Spleen (tissue), 11 donors: Measurements from ENCODE around the gene MED1. TPM values are rescaled to one million over a fixed set of nuclear protein-coding genes. Genes with fewer than 3 reads are reported as not detected.

Source experiments
- DNase-seq: peaks from one replicate; pipeline ENCODE4 v3.0.0-alpha.2; 2020
- H3K27ac ChIP-seq, 8 donors: fragments of 200-600 bp; sonication (generic) in 7 of 8; 1 replicate in 4 of 8; 2 replicates in 4 of 8; pipeline versions ENCODE4 v1.5.0 to v1.8.0; 2016 to 2021; ENCODE audit warnings: inconsistent platforms in 4 of 8, mild to moderate bottlenecking in 4 of 8, moderate library complexity in 1 of 8
- H3K27me3 ChIP-seq, 7 donors: fragments of 200-600 bp; sonication (generic) in 6 of 7; replicated peaks in 1 of 7; 1 replicate in 4 of 7; 2 replicates in 3 of 7; pipeline versions ENCODE4 v1.5.0 to v1.8.0; 2016 to 2021; ENCODE audit warnings: inconsistent platforms in 3 of 7, mild to moderate bottlenecking in 1 of 7
- H3K36me3 ChIP-seq, 6 donors: fragments of 200-600 bp; sonication (generic) in 5 of 6; 1 replicate in 4 of 6; 2 replicates in 2 of 6; pipeline versions ENCODE4 v1.5.0 to v1.8.0; 2016 to 2021; ENCODE audit warnings: inconsistent platforms in 2 of 6
- H3K4me1 ChIP-seq, 6 donors: fragments of 200-600 bp; sonication (generic) in 5 of 6; 1 replicate in 3 of 6; 2 replicates in 3 of 6; pipeline versions ENCODE4 v1.5.0 to v1.8.0; 2016 to 2021; ENCODE audit warnings: inconsistent platforms in 3 of 6
- H3K4me3 ChIP-seq, 8 donors: fragments of 200-600 bp; sonication (generic) in 7 of 8; 1 replicate in 4 of 8; 2 replicates in 4 of 8; pipeline versions ENCODE4 v1.5.0 to v1.8.0; 2016 to 2021; ENCODE audit warnings: inconsistent platforms in 4 of 8, mild to moderate bottlenecking in 4 of 8, moderate library complexity in 2 of 8
- H3K9me3 ChIP-seq, 8 donors: fragments of 200-600 bp; sonication (generic) in 7 of 8; 1 replicate in 4 of 8; 2 replicates in 4 of 8; pipeline versions ENCODE4 v1.5.0 to v1.8.0; 2016 to 2021; ENCODE audit warnings: inconsistent platforms in 4 of 8
- CTCF ChIP-seq, 11 experiments: fragments of 200-600 bp in 7 of 11; fragments of 450-650 bp in 4 of 11; sonication (generic) in 4 of 11; IDR thresholded peaks in 8 of 11; conservative IDR thresholded peaks in 3 of 11; 1 replicate in 7 of 11; 2 replicates in 4 of 11; pipeline versions ENCODE4 v1.4.0 to v1.8.0; 2016 to 2021; ENCODE audit warnings: antibody characterized with exemption in 11 of 11, inconsistent platforms in 4 of 11, mild to moderate bottlenecking in 1 of 11
- POLR2A ChIP-seq, 3 donors: fragments of 450-650 bp; IDR thresholded peaks; one replicate each; pipeline ENCODE4 v1.5.1; 2017; ENCODE audit warnings: antibody characterized with exemption in 3 of 3, mild to moderate bottlenecking in 1 of 3
- POLR2AphosphoS5 ChIP-seq, 3 donors: sonication (generic); formaldehyde crosslinking; IDR thresholded peaks; one replicate each; pipeline ENCODE4 v1.5.1; 2017; ENCODE audit warnings: antibody characterized with exemption in 3 of 3
- WGBS, 5 donors: extraction: QIAGEN DNeasy Blood & Tissue Kit in 3 of 5; methylation state at CpG; one replicate each; pipeline versions ENCODE4 v1.1.5 to v1.1.7; 2013 to 2018; 5-methylcytosine and 5-hydroxymethylcytosine counted together
- intact Hi-C: fragments of 100-400 bp; cut with DNase I; formaldehyde crosslinking; loops from one replicate; pipeline ENCODE4 v1.15.0; 2023; ENCODE audit warnings: low total_unique reads
- polyA plus RNA-seq, 3 donors: library from polyadenylated mRNA; stranded (reverse); fragments of 200-250 nt; gene quantifications; one replicate each; pipeline ENCODE4 v1.2.1, GENCODE V29; 2013
- total RNA-seq, 7 donors: library from RNA; depleted of rRNA in 3 of 7; stranded (reverse); fragments of >200 nt in 3 of 7; fragmentation: NEBNext Ultra II Directional in 4 of 7; extraction: Animal tissue kit (Norgen Biotek cat#: 25700) in 4 of 7; gene quantifications; one replicate each; pipeline versions ENCODE4 v1.1.0 to v1.2.1, GENCODE V29; 2016 to 2021
- donor health status: healthy with polysubstance abuse.
- donor health status: DM: no; HTN: no; CAD: no; lungs with moderate emphysema.
- donor health status: DM: no; HTN: no; CAD: no.
- donor health status: Bipolar disorder and iron deficiency.
- donor health status: healthy.
- donor health status: DM: no; HTN: no; CAD: no.
- donor health status: DM: yes; HTN: yes; CAD: no.

Gene MED1
- total and polyA plus RNA-seq, 10 donors: 4.4 to 43.9 (median 35.3) TPM

GRCh38 chr17:39429600-39429999 lies 21.5 kb downstream of the MED1 start:
- intact Hi-C loops: no loop called here
- TF ChIP-seq POLR2AphosphoS5 (IDR thresholded peaks at IDR 0.05): no peak
- TF ChIP-seq POLR2A (IDR thresholded peaks at IDR 0.05): no peak
- no peak for TF ChIP-seq CTCF (IDR thresholded peaks at IDR 0.05 in 8 of 11, conservative IDR thresholded peaks at IDR 0.05 in 3 of 11)
- Histone ChIP-seq H3K36me3 (peaks cover 7 to 100% (median 97%) of the 10 kb centered on the region in 6 donors), H3K4me3 (no peak overlapping the region), H3K27me3 (no peaks in the 10 kb centered on the region), H3K4me1 (no peaks in the 10 kb centered on the region), H3K9me3 (no peaks in the 10 kb centered on the region), H3K27ac (no peak overlapping the region)
- no peak for DNase-seq
- 96 to 100% (median 98%) methylated on average over 4 of the region's 4 CpGs for WGBS, 5 donors

GRCh38 chr17:39416141-39416540 lies 34.9 kb downstream of the MED1 start:
- Histone ChIP-seq H3K36me3 (peaks cover 3 to 100% (median 96%) of the 10 kb centered on the region in 6 donors), H3K4me3 (no peak overlapping the region), H3K9me3 (no peaks in the 10 kb centered on the region), H3K27me3 (no peaks in the 10 kb centered on the region), H3K27ac (no peak overlapping the region), H3K4me1 (no peaks in the 10 kb centered on the region)
- DNase-seq: no peak
- 91 to 100% (median 97%) methylated on average over 1 of the region's 1 CpG for WGBS, 5 donors
- no peak for TF ChIP-seq CTCF (IDR thresholded peaks at IDR 0.05 in 8 of 11, conservative IDR thresholded peaks at IDR 0.05 in 3 of 11)
- intact Hi-C loops: no loop called here

- no peak overlapping the region for H3K4me3 ChIP-seq
- no peak overlapping the region for H3K27ac ChIP-seq
- no peaks in the 10 kb centered on the region for H3K27me3 ChIP-seq
- 95 to 99% (median 96%) methylated on average over 13 of the region's 13 CpGs for WGBS, 5 donors
- no peaks in the 10 kb centered on the region for H3K4me1 ChIP-seq
- peaks cover 3 to 100% (median 90%) of the 10 kb centered on the region in 6 donors for H3K36me3 ChIP-seq
- H3K9me3 ChIP-seq: no peaks in the 10 kb centered on the region
- intact Hi-C loops: no loop called here
- DNase-seq: peak; percentile 20
- TF ChIP-seq POLR2AphosphoS5 (IDR thresholded peaks at IDR 0.05) (no peak), POLR2A (IDR thresholded peaks at IDR 0.05) (no peak), CTCF (IDR thresholded peaks at IDR 0.05 in 8 of 11, conservative IDR thresholded peaks at IDR 0.05 in 3 of 11) (no peak)
Observed at GRCh38 chr17:39410279-39410678, 40.8 kb downstream of the MED1 start.

GRCh38 chr17:39408360-39408759 lies 42.7 kb downstream of the MED1 start:
- Histone ChIP-seq H3K4me3 (no peak overlapping the region), H3K27me3 (no peaks in the 10 kb centered on the region), H3K4me1 (no peaks in the 10 kb centered on the region), H3K36me3 (peaks cover 0 to 85% (median 71%) of the 10 kb centered on the region in 6 donors), H3K9me3 (no peaks in the 10 kb centered on the region), H3K27ac (no peak overlapping the region)
- DNase-seq: no peak
- intact Hi-C loops: no loop called here
- TF ChIP-seq POLR2A (IDR thresholded peaks at IDR 0.05) (no peak), POLR2AphosphoS5 (IDR thresholded peaks at IDR 0.05) (no peak), CTCF (IDR thresholded peaks at IDR 0.05 in 8 of 11, conservative IDR thresholded peaks at IDR 0.05 in 3 of 11) (no peak)
- WGBS, 5 donors: 85 to 93% (median 87%) methylated on average over 2 of the region's 2 CpGs
